H9 (cell line): ENCODE data around the gene RGS16. TPM values are rescaled to one million over a fixed set of nuclear protein-coding genes. Genes with fewer than 3 reads are reported as not detected.

ENCODE experiments used
- DNase-seq: peaks from one replicate; pipeline ENCODE4 v3.0.0-alpha.2; 2017
- H2AFZ ChIP-seq: one replicate; pipeline ENCODE4 v1.6.1; 2013; ENCODE audit warnings: mild to moderate bottlenecking, low read length, control low read depth, moderate library complexity
- H2AK5ac ChIP-seq: 2 replicates; pipeline ENCODE4 v1.6.1; 2013; ENCODE audit warnings: low read length, control low read depth, mixed read lengths; ENCODE audit not compliant: insufficient read length
- H2BK120ac ChIP-seq: one replicate; pipeline ENCODE4 v1.6.1; 2013; ENCODE audit warnings: low read depth, mild to moderate bottlenecking, low read length, control low read depth, inconsistent platforms; ENCODE audit not compliant: poor library complexity, severe bottlenecking
- H2BK12ac ChIP-seq: 2 replicates; pipeline ENCODE4 v1.6.1; 2013; ENCODE audit warnings: low read length, control low read depth, mixed read lengths, low read depth; ENCODE audit not compliant: insufficient read length
- H2BK15ac ChIP-seq: 2 replicates; pipeline ENCODE4 v1.6.1; 2013; ENCODE audit warnings: low read depth, low read length, control low read depth
- H2BK20ac ChIP-seq: one replicate; pipeline ENCODE4 v1.6.1; 2013; ENCODE audit warnings: low read depth, mild to moderate bottlenecking, low read length, control low read depth, inconsistent platforms; ENCODE audit not compliant: poor library complexity, severe bottlenecking
- H2BK5ac ChIP-seq: 2 replicates; pipeline ENCODE4 v1.6.1; 2013; ENCODE audit warnings: low read length, control low read depth, mixed read lengths; ENCODE audit not compliant: insufficient read length
- H3K14ac ChIP-seq: 2 replicates; pipeline ENCODE4 v1.6.1; 2013; ENCODE audit warnings: low read length, control low read depth; ENCODE audit not compliant: insufficient read depth
- H3K18ac ChIP-seq: 2 replicates; pipeline ENCODE4 v1.6.1; 2013; ENCODE audit warnings: low read depth, mild to moderate bottlenecking, mixed read lengths, low read length, control low read depth; ENCODE audit not compliant: insufficient read length
- H3K23ac ChIP-seq: 2 replicates; pipeline ENCODE4 v1.6.1; 2013; ENCODE audit warnings: low read length, control low read depth, mixed read lengths, low read depth; ENCODE audit not compliant: insufficient read length
- H3K23me2 ChIP-seq: 2 replicates; pipeline ENCODE4 v1.6.1; 2013; ENCODE audit warnings: low read depth, mild to moderate bottlenecking, mixed read lengths, low read length, control low read depth; ENCODE audit not compliant: insufficient read length, poor library complexity, severe bottlenecking
- H3K27ac ChIP-seq: 2 replicates; pipeline ENCODE4 v1.5.1; 2013; ENCODE audit warnings: low read length, control low read depth, mixed read lengths, low read depth; ENCODE audit not compliant: insufficient read length
- H3K27me3 ChIP-seq: 2 replicates; pipeline ENCODE4 v1.6.1; 2013; ENCODE audit warnings: low read length, control low read depth, inconsistent platforms; ENCODE audit not compliant: insufficient read depth
- H3K4ac ChIP-seq: 2 replicates; pipeline ENCODE4 v1.6.1; 2013; ENCODE audit warnings: low read depth, mild to moderate bottlenecking, control low read depth, inconsistent platforms, low read length, moderate library complexity
- H3K4me1 ChIP-seq: 2 replicates; pipeline ENCODE4 v1.6.1; 2013; ENCODE audit warnings: low read length, control low read depth, inconsistent platforms; ENCODE audit not compliant: insufficient read depth
- H3K4me2 ChIP-seq: 2 replicates; pipeline ENCODE4 v1.6.1; 2013; ENCODE audit warnings: low read length, control low read depth, mixed read lengths; ENCODE audit not compliant: insufficient read length, insufficient read depth
- H3K56ac ChIP-seq: 2 replicates; pipeline ENCODE4 v1.6.1; 2013; ENCODE audit warnings: low read depth, mild to moderate bottlenecking, mixed read lengths, low read length, control low read depth; ENCODE audit not compliant: insufficient read length
- H3K79me1 ChIP-seq: 2 replicates; pipeline ENCODE4 v1.6.1; 2013; ENCODE audit warnings: low read depth, mild to moderate bottlenecking, moderate library complexity, low read length, control low read depth, inconsistent platforms; ENCODE audit not compliant: insufficient read depth, poor library complexity, severe bottlenecking
- H3K79me2 ChIP-seq: 2 replicates; pipeline ENCODE4 v1.6.1; 2013; ENCODE audit warnings: low read length, control low read depth, inconsistent platforms; ENCODE audit not compliant: insufficient read depth
- H3K9ac ChIP-seq: 2 replicates; pipeline ENCODE4 v1.6.1; 2013; ENCODE audit warnings: low read length, control low read depth, mixed read lengths; ENCODE audit not compliant: insufficient read length; ENCODE audit errors: extremely low read depth
- H3K9me3 ChIP-seq: one replicate; pipeline ENCODE4 v1.6.1; 2013; ENCODE audit warnings: low read depth, low read length, inconsistent platforms; ENCODE audit not compliant: control insufficient read depth
- H3T11ph ChIP-seq: one replicate; pipeline ENCODE4 v1.6.1; 2013; ENCODE audit warnings: mild to moderate bottlenecking, low read length, control low read depth, inconsistent platforms
- H4K20me1 ChIP-seq: one replicate; pipeline ENCODE4 v1.6.1; 2013; ENCODE audit not compliant: control insufficient read depth, insufficient read length, insufficient read depth
- H4K5ac ChIP-seq: 2 replicates; pipeline ENCODE4 v1.6.1; 2013; ENCODE audit warnings: low read depth, mild to moderate bottlenecking, mixed read lengths, low read length, control low read depth; ENCODE audit not compliant: insufficient read length
- H4K8ac ChIP-seq: replicated peaks from 2 replicates; pipeline ENCODE4 v1.6.1; 2013; ENCODE audit warnings: low read length, control low read depth, mixed read lengths, low read depth; ENCODE audit not compliant: insufficient read length
- H4K91ac ChIP-seq: 2 replicates; pipeline ENCODE4 v1.6.1; 2013; ENCODE audit warnings: low read depth, mild to moderate bottlenecking, moderate library complexity, mixed read lengths, low read length, control low read depth; ENCODE audit not compliant: insufficient read length
- H3K27ac Mint-ChIP-seq, 3 experiments: 2 replicates in 2 of 3; 3 replicates in 1 of 3; pipeline ENCODE4 v1.8.0; 2020 to 2021; ENCODE audit warnings: mixed read lengths in 3 of 3, mild to moderate bottlenecking in 1 of 3, moderate library complexity in 1 of 3
- H3K27me3 Mint-ChIP-seq: 2 replicates; pipeline ENCODE4 v1.8.0; 2021; ENCODE audit warnings: low read depth, mild to moderate bottlenecking, moderate library complexity, mixed read lengths
- H3K36me3 Mint-ChIP-seq, 3 experiments: 2 replicates in 2 of 3; 3 replicates in 1 of 3; pipeline ENCODE4 v1.8.0; 2020 to 2021; ENCODE audit warnings: low read depth in 3 of 3, mixed read lengths in 3 of 3; ENCODE audit not compliant: insufficient read depth in 1 of 3
- H3K4me1 Mint-ChIP-seq, 2 experiments: 2 replicates each; pipeline ENCODE4 v1.8.0; 2020; ENCODE audit warnings: mixed read lengths in 2 of 2
- H3K4me3 Mint-ChIP-seq, 2 experiments: 2 replicates in 1 of 2; 3 replicates in 1 of 2; pipeline ENCODE4 v1.8.0; 2020 to 2021; ENCODE audit warnings: mild to moderate bottlenecking in 2 of 2, mixed read lengths in 2 of 2, moderate library complexity in 1 of 2
- H3K9me3 Mint-ChIP-seq, 2 experiments: 2 replicates in 1 of 2; 3 replicates in 1 of 2; pipeline ENCODE4 v1.8.0; 2020; ENCODE audit warnings: mild to moderate bottlenecking in 2 of 2, mixed read lengths in 2 of 2, moderate library complexity in 1 of 2
- WGBS: extraction: QIAGEN DNeasy Blood & Tissue Kit; methylation state at CpG from one replicate; pipeline ENCODE4 v1.1.7; 2013; ENCODE audit warnings: missing lambda C conversion rate, low lambda C conversion rate, mixed read lengths; ENCODE audit not compliant: insufficient read length; ENCODE audit errors: extremely low coverage; 5-methylcytosine and 5-hydroxymethylcytosine counted together
- total RNA-seq: library from RNA; stranded (reverse); gene quantifications from 2 replicates; pipeline ENCODE4 v1.2.1, GENCODE V29; 2021
- TF ChIP-seq, protein P1 (sequence below): fragments of 200-600 bp; sonication (generic); conservative IDR thresholded peaks from 3 replicates; pipeline ENCODE4 v1.8.0; 2021; ENCODE audit warnings: antibody characterized with exemption, mild to moderate bottlenecking

Gene RGS16
- total RNA-seq, 1 experiment from 2014 or later = 6.9 TPM

DNA sequence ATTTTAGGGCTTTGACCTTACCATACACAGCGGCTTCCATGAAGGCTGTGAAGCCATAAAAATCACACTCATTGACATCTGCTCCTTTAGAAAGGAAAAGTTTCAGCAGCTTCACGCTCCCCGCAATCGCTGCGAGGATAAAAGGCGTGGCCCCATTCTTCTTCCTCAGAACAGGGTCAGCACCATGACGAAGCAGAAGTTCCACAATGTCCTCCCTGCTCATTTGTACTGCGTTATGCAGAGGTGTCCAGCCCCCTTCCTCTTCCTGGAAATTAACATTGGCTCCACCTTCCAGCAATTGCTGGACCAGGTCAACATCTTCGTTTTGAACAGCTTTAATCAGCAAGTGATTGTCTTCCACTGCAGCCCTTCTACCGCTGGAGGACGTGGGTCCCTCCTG is 17.8 kb downstream of the RGS16 start:
- Mint-ChIP-seq H3K27ac (no peak overlapping the region), H3K9me3 (peaks cover 2 to 5% of the 10 kb centered on the region in 2 experiments; a peak in 1 of 5 replicates), H3K4me1 (peaks cover 13 to 15% of the 10 kb centered on the region in 2 experiments), H3K27me3 (peaks cover 2% of the 10 kb centered on the region; the same call in 1 of the 2 replicates), H3K36me3 (no peaks in the 10 kb centered on the region; a peak in 2 of 7 replicates), H3K4me3 (no peak overlapping the region)
- no peak overlapping the region for H2BK120ac ChIP-seq
- H3K9ac ChIP-seq = no peak overlapping the region
- H3K56ac ChIP-seq = no peak overlapping the region
- H3K79me1 ChIP-seq = no peaks in the 10 kb centered on the region
- no peak overlapping the region for H4K5ac ChIP-seq
- no peak overlapping the region for H3K4ac ChIP-seq
- no peaks in the 10 kb centered on the region for H3K27me3 ChIP-seq
- no peak overlapping the region for H2BK15ac ChIP-seq
- no peak overlapping the region for H4K91ac ChIP-seq
- peaks cover 4% of the 10 kb centered on the region for H3K23me2 ChIP-seq
- H3K18ac ChIP-seq = no peak overlapping the region
- H3K4me1 ChIP-seq = no peaks in the 10 kb centered on the region; the same call in 1 of the 2 replicates
- no peaks in the 10 kb centered on the region for H3K79me2 ChIP-seq
- no peak overlapping the region for H3T11ph ChIP-seq
- no peak overlapping the region for H2AFZ ChIP-seq
- TF ChIP-seq, protein P1, sequence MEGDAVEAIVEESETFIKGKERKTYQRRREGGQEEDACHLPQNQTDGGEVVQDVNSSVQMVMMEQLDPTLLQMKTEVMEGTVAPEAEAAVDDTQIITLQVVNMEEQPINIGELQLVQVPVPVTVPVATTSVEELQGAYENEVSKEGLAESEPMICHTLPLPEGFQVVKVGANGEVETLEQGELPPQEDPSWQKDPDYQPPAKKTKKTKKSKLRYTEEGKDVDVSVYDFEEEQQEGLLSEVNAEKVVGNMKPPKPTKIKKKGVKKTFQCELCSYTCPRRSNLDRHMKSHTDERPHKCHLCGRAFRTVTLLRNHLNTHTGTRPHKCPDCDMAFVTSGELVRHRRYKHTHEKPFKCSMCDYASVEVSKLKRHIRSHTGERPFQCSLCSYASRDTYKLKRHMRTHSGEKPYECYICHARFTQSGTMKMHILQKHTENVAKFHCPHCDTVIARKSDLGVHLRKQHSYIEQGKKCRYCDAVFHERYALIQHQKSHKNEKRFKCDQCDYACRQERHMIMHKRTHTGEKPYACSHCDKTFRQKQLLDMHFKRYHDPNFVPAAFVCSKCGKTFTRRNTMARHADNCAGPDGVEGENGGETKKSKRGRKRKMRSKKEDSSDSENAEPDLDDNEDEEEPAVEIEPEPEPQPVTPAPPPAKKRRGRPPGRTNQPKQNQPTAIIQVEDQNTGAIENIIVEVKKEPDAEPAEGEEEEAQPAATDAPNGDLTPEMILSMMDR = no peak
- no peaks in the 10 kb centered on the region for H3K9me3 ChIP-seq
- H2BK12ac ChIP-seq = no peak overlapping the region
- no peak for DNase-seq
- no peak overlapping the region for H2BK20ac ChIP-seq
- no peak overlapping the region for H3K23ac ChIP-seq
- no peak overlapping the region for H2BK5ac ChIP-seq
- H3K4me2 ChIP-seq = no peak overlapping the region
- H4K20me1 ChIP-seq = no peaks in the 10 kb centered on the region
- WGBS = no CpG with 5 or more reads among the region's 11 CpGs
- no peak overlapping the region for H3K27ac ChIP-seq
- no peak overlapping the region for H2AK5ac ChIP-seq
- no peak overlapping the region for H3K14ac ChIP-seq
- no peak overlapping the region for H4K8ac ChIP-seq
